HCT116 (cell line): ENCODE data around the gene MORN5. TPM values are rescaled to one million over a fixed set of nuclear protein-coding genes. Genes with fewer than 3 reads are reported as not detected.

ENCODE experiments used
- ATAC-seq: fragments of 200-7000 bp; cut with Tn5 transposase; 2 replicates; pipeline ENCODE4 v1.9.1; 2020; ENCODE audit warnings: mild to moderate bottlenecking, moderate library complexity
- BruUV-seq: library from RNA; stranded (reverse); fragments of 400-500 nt; replicated peaks from 2 replicates; lab custom pipeline; 2021; lab: Mats Ljungman, UMichigan
- CTCF ChIA-PET: fragments of 300-600 bp; sonication (Branson Sonifier 250); formaldehyde crosslinking; loops from one replicate; lab custom pipeline; 2021; ENCODE audit warnings: antibody characterized with exemption; lab: Charles Lee
- POLR2A ChIA-PET: fragments of 300-600, 350-600 bp; sonication (Branson Sonifier 250); formaldehyde crosslinking; loops from one replicate; lab custom pipeline; 2021; ENCODE audit warnings: antibody characterized with exemption; lab: Charles Lee
- RAD21 ChIA-PET, 2 experiments: fragments of 300-600 bp; sonication (Branson Sonifier 250); formaldehyde crosslinking; loops; one replicate each; lab custom pipeline; 2023; ENCODE audit warnings: low total read pairs in 2 of 2; ENCODE audit not compliant: uncharacterized antibody in 2 of 2, unreplicated experiment in 2 of 2, low non-redundant PET in 1 of 2; lab: Charles Lee
- DNase-seq: peaks from one replicate; pipeline ENCODE4 v3.0.0-alpha.2; 2010; ENCODE audit warnings: low read depth, low spot score
- H2AFZ ChIP-seq: fragments of 200-600 bp; shearing (Covaris generic), sonication (generic); 2 replicates; pipeline ENCODE4 v1.6.1; 2017; ENCODE audit warnings: low read depth, mixed run types, mixed read lengths, antibody characterized with exemption, low read length; ENCODE audit not compliant: poor library complexity, severe bottlenecking
- H3K27ac ChIP-seq: 2 replicates; pipeline ENCODE4 v1.5.1; 2012; ENCODE audit warnings: low read depth, low read length
- H3K27me3 ChIP-seq: fragments of 200-600 bp; sonication (generic); 2 replicates; pipeline ENCODE4 v1.6.1; 2016; ENCODE audit warnings: mixed run types, low read length, mixed read lengths; ENCODE audit not compliant: insufficient read depth
- H3K36me3 ChIP-seq, 2 experiments: fragments of 200-500 bp in 1 of 2; fragments of 200-600 bp in 1 of 2; sonication (Bioruptor generic) in 1 of 2; sonication (generic) in 1 of 2; 2 replicates each; pipeline versions ENCODE4 v1.5.1 to v1.6.1; 2014 to 2016; ENCODE audit warnings: low read length in 2 of 2, inconsistent platforms in 1 of 2, mixed read lengths in 1 of 2, mixed run types in 1 of 2; ENCODE audit not compliant: insufficient read depth in 2 of 2, control insufficient read depth in 1 of 2
- H3K4me1 ChIP-seq, 2 experiments: fragments of 200-600 bp in 1 of 2; sonication (generic) in 1 of 2; 2 replicates each; pipeline versions ENCODE4 v1.5.1 to v1.6.1; 2012 to 2017; ENCODE audit warnings: low read length in 2 of 2, inconsistent platforms in 1 of 2, mild to moderate bottlenecking in 1 of 2, mixed read lengths in 1 of 2, mixed run types in 1 of 2, moderate library complexity in 1 of 2; ENCODE audit not compliant: insufficient read depth in 2 of 2, control insufficient read depth in 1 of 2
- H3K4me2 ChIP-seq: fragments of 200-600 bp; sonication (generic); 2 replicates; pipeline ENCODE4 v1.6.1; 2017; ENCODE audit warnings: mixed run types, low read length, mixed read lengths
- H3K4me3 ChIP-seq, 2 experiments: fragments of 200-600 bp in 1 of 2; sonication (generic) in 1 of 2; replicated peaks in 1 of 2; 2 replicates each; pipeline ENCODE4 v1.5.1; 2011 to 2016; ENCODE audit warnings: low read length in 2 of 2, control low read depth in 1 of 2, low read depth in 1 of 2, mild to moderate bottlenecking in 1 of 2, mixed read lengths in 1 of 2, mixed run types in 1 of 2
- H3K79me2 ChIP-seq: fragments of 200-600 bp; sonication (generic); 2 replicates; pipeline ENCODE4 v1.6.1; 2017; ENCODE audit warnings: mild to moderate bottlenecking, mixed run types, low read length, moderate library complexity, mixed read lengths; ENCODE audit not compliant: insufficient read depth
- H3K9ac ChIP-seq: fragments of 200-600 bp; sonication (generic); 2 replicates; pipeline ENCODE4 v1.6.1; 2016; ENCODE audit warnings: low read length, mixed read lengths
- H3K9me2 ChIP-seq: fragments of 200-600 bp; sonication (generic), shearing (Covaris generic); 2 replicates; pipeline ENCODE4 v1.6.1; 2017; ENCODE audit warnings: mixed run types, mild to moderate bottlenecking, moderate library complexity; ENCODE audit not compliant: insufficient read depth
- H3K9me3 ChIP-seq, 2 experiments: fragments of 200-500 bp in 1 of 2; fragments of 200-600 bp in 1 of 2; sonication (Bioruptor generic) in 1 of 2; sonication (generic) in 1 of 2; 2 replicates each; pipeline ENCODE4 v1.6.1; 2014 to 2017; ENCODE audit warnings: low read length in 2 of 2, mixed read lengths in 2 of 2, inconsistent platforms in 1 of 2, low read depth in 1 of 2, mild to moderate bottlenecking in 1 of 2, mixed run types in 1 of 2, moderate library complexity in 1 of 2; ENCODE audit not compliant: control insufficient read depth in 1 of 2, insufficient read depth in 1 of 2
- H4K20me1 ChIP-seq: fragments of 200-600 bp; sonication (generic), shearing (Covaris generic); 2 replicates; pipeline ENCODE4 v1.6.1; 2017; ENCODE audit warnings: mixed run types, mild to moderate bottlenecking, moderate library complexity; ENCODE audit not compliant: insufficient read depth
- CBX3 ChIP-seq: IDR thresholded peaks from 2 replicates; pipeline ENCODE4 v1.6.1; 2012; ENCODE audit warnings: low read depth
- CEBPB ChIP-seq: IDR thresholded peaks from 2 replicates; pipeline ENCODE4 v1.6.1; 2012; ENCODE audit warnings: low read depth
- EGR1 ChIP-seq: IDR thresholded peaks from 2 replicates; pipeline ENCODE4 v1.6.1; 2012; ENCODE audit warnings: low read depth
- ELF1 ChIP-seq: IDR thresholded peaks from 2 replicates; pipeline ENCODE4 v1.6.1; 2012; ENCODE audit warnings: low read depth, borderline replicate concordance
- EZH2 ChIP-seq: fragments of 200-600 bp; sonication (generic); IDR thresholded peaks from 2 replicates; pipeline ENCODE4 v1.6.1; 2017; ENCODE audit warnings: antibody characterized with exemption, mixed run types
- EZH2phosphoT487 ChIP-seq: fragments of 200-600 bp; IDR thresholded peaks from 2 replicates; pipeline ENCODE4 v1.6.1; 2018; ENCODE audit warnings: antibody characterized with exemption, borderline replicate concordance
- JUND ChIP-seq: IDR thresholded peaks from 2 replicates; pipeline ENCODE4 v1.6.1; 2012
- POLR2AphosphoS5 ChIP-seq: IDR thresholded peaks from 2 replicates; pipeline ENCODE4 v1.6.1; 2011; ENCODE audit warnings: mild to moderate bottlenecking, low read depth, low read length, moderate library complexity
- RAD21 ChIP-seq: IDR thresholded peaks from 2 replicates; pipeline ENCODE4 v1.6.1; 2012; ENCODE audit warnings: low read depth, mild to moderate bottlenecking
- TCF7L2 ChIP-seq: IDR thresholded peaks from 2 replicates; pipeline ENCODE4 v1.7.0; 2011; ENCODE audit warnings: borderline replicate concordance, inconsistent platforms; ENCODE audit not compliant: insufficient read depth, insufficient read length; ENCODE audit errors: extremely low read depth
- ZNF274 ChIP-seq: fragments of 200-500 bp; sonication (Bioruptor generic); IDR thresholded peaks from 2 replicates; pipeline ENCODE4 v1.6.1; 2014; ENCODE audit warnings: mild to moderate bottlenecking, low read depth, low read length, inconsistent platforms
- intact Hi-C: fragments of 100-400 bp; cut with micrococcal nuclease; formaldehyde crosslinking; loops from 2 replicates; pipeline ENCODE4 v1.10.0; 2022
- total RNA-seq: library from RNA; stranded (reverse); gene quantifications from one replicate; pipeline ENCODE4 v1.2.1, GENCODE V29; 2021; ENCODE audit not compliant: unreplicated experiment
- TF ChIP-seq, protein P1 (sequence below): IDR thresholded peaks from 2 replicates; pipeline ENCODE4 v1.6.1; 2012
- TF ChIP-seq, protein P2 (sequence below): IDR thresholded peaks from 2 replicates; pipeline ENCODE4 v1.6.1; 2011; ENCODE audit warnings: mild to moderate bottlenecking, low read length, moderate library complexity; ENCODE audit not compliant: insufficient replicate concordance; ENCODE audit errors: extremely low read depth

MORN5 gene
- total RNA-seq, 1 experiment from 2014 or later: not detected

DNA sequence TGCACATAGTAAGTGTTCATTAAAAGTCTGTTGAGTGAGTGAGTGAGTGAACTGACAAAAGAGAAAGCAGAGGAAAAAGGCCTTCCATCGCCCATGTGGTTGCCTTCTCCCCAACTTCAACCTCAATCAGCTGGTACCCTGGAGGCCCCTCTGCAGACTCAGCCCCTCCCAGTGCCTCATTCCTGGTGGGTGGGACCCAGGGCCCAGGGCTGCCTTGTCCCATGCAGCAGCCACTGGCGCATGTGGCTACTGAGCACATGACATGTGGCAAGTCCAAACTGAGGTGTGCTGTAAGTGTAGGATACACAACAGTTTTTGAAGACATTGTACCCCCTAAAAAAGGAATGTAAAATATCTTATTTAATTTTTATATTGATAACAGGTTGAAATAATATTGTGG is 29.7 kb upstream of the MORN5 start:
- RAD21 ChIA-PET: interaction anchor here in 1 of 2 experiments (1.0 kb wide), 1 partner anchor 221 kb away, joined by 3 read pairs; no protein-coding TSS in a partner anchor
- Histone ChIP-seq H3K36me3 (no peaks in the 10 kb centered on the region), H4K20me1 (no peaks in the 10 kb centered on the region), H3K79me2 (no peaks in the 10 kb centered on the region), H3K9me2 (no peaks in the 10 kb centered on the region), H3K9ac (no peak overlapping the region), H3K4me2 (no peak overlapping the region), H3K4me1 (peaks cover 0 to 8% of the 10 kb centered on the region in 2 experiments; a peak in 1 of 4 replicates), H3K27ac (no peak overlapping the region), H2AFZ (no peak overlapping the region), H3K9me3 (no peaks in the 10 kb centered on the region), H3K4me3 (no peak overlapping the region), H3K27me3 (no peaks in the 10 kb centered on the region)
- POLR2A ChIA-PET: no interaction called here
- no peak for DNase-seq
- TF ChIP-seq POLR2AphosphoS5: no peak
- TF ChIP-seq ELF1: no peak
- no peak for TF ChIP-seq EZH2
- TF ChIP-seq RAD21: no peak
- TF ChIP-seq CBX3: no peak
- TF ChIP-seq CEBPB: no peak
- no peak for TF ChIP-seq EZH2phosphoT487
- TF ChIP-seq EGR1: no peak
- no peak for TF ChIP-seq JUND
- TF ChIP-seq, protein P1, sequence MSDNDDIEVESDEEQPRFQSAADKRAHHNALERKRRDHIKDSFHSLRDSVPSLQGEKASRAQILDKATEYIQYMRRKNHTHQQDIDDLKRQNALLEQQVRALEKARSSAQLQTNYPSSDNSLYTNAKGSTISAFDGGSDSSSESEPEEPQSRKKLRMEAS: no peak
- no peak for TF ChIP-seq TCF7L2
- TF ChIP-seq, protein P2, sequence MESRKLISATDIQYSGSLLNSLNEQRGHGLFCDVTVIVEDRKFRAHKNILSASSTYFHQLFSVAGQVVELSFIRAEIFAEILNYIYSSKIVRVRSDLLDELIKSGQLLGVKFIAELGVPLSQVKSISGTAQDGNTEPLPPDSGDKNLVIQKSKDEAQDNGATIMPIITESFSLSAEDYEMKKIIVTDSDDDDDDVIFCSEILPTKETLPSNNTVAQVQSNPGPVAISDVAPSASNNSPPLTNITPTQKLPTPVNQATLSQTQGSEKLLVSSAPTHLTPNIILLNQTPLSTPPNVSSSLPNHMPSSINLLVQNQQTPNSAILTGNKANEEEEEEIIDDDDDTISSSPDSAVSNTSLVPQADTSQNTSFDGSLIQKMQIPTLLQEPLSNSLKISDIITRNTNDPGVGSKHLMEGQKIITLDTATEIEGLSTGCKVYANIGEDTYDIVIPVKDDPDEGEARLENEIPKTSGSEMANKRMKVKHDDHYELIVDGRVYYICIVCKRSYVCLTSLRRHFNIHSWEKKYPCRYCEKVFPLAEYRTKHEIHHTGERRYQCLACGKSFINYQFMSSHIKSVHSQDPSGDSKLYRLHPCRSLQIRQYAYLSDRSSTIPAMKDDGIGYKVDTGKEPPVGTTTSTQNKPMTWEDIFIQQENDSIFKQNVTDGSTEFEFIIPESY: no peak
- no peak for TF ChIP-seq ZNF274
- CTCF ChIA-PET: interaction anchor here (9.5 kb wide), 1 partner anchor 221 kb away, joined by 229 read pairs; no protein-coding TSS in a partner anchor
- BruUV-seq: no TSS peak
- no peak for ATAC-seq
- intact Hi-C loops: loop anchor here (10.0 kb wide), 1 partner anchor 1225 kb away; the partner anchor contains the start of gene CRB2
